ENCODE data around the gene MAGEB1. TPM values are rescaled to one million over a fixed set of nuclear protein-coding genes. Genes with fewer than 3 reads are reported as not detected.

Gene MAGEB1
- total RNA-seq, 1 experiment from 2014 or later: 0.17 TPM

DNA sequence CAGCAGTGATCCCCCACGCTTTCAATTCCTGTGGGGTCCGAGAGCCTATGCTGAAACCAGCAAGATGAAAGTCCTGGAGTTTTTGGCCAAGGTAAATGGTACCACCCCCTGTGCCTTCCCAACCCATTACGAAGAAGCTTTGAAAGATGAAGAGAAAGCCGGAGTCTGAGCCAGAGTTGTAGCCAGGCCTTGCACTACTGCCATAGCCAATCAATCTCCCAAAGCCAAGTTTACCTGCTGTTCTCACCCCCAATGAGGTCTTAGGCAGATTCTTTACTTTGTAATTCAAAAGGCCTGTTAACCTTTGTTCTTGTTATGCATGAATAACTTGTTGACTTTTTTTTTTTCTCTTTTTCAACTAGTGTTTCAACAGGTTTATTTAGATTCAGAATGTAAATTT, 27.6 kb upstream of the MAGEB1 start:
- Histone ChIP-seq H3K56ac (ENCODE audit: insufficient read length, low read depth, low read length) (no peak overlapping the region), H2BK20ac (ENCODE audit: low read depth, low read length, poor library complexity, severe bottlenecking) (no peak overlapping the region), H3K18ac (ENCODE audit: insufficient read length, low read depth, low read length) (no peak overlapping the region), H2AFZ (ENCODE audit: low read length) (no peak overlapping the region), H2BK15ac (ENCODE audit: low read depth, low read length) (no peak overlapping the region), H3K27me3 (ENCODE audit: insufficient read depth, low read length) (no peaks in the 10 kb centered on the region), H2BK5ac (ENCODE audit: insufficient read length, low read length) (no peak overlapping the region), H4K20me1 (ENCODE audit: control insufficient read depth, insufficient read depth, insufficient read length) (no peaks in the 10 kb centered on the region), H2BK120ac (ENCODE audit: low read depth, low read length, poor library complexity, severe bottlenecking) (no peak overlapping the region), H3K79me1 (ENCODE audit: insufficient read depth, low read depth, low read length, poor library complexity, severe bottlenecking) (no peaks in the 10 kb centered on the region), H3K4ac (ENCODE audit: low read depth, low read length) (no peak overlapping the region), H3K9me3 (ENCODE audit: control insufficient read depth, low read depth, low read length) (no peaks in the 10 kb centered on the region), H2AK5ac (ENCODE audit: insufficient read length, low read length) (no peak overlapping the region), H4K91ac (ENCODE audit: insufficient read length, low read depth, low read length) (no peak overlapping the region), H3K27ac (ENCODE audit: insufficient read length, low read depth, low read length) (no peak overlapping the region), H4K8ac (replicated peaks; ENCODE audit: insufficient read length, low read depth, low read length) (no peak overlapping the region), H3K4me1 (ENCODE audit: insufficient read depth, low read length) (peaks cover 7% of the 10 kb centered on the region), H3T11ph (ENCODE audit: low read length) (no peak overlapping the region), H4K5ac (ENCODE audit: insufficient read length, low read depth, low read length) (no peak overlapping the region), H3K14ac (ENCODE audit: insufficient read depth, low read length) (no peak overlapping the region), H3K79me2 (ENCODE audit: insufficient read depth, low read length) (no peaks in the 10 kb centered on the region), H3K23me2 (ENCODE audit: insufficient read length, low read depth, low read length, poor library complexity, severe bottlenecking) (no peaks in the 10 kb centered on the region), H3K4me2 (ENCODE audit: insufficient read depth, insufficient read length, low read length) (peak overlapping the region; percentile 10), H2BK12ac (ENCODE audit: insufficient read length, low read depth, low read length) (no peak overlapping the region), H3K9ac (ENCODE audit: extremely low read depth, insufficient read length, low read length) (no peak overlapping the region), H3K23ac (ENCODE audit: insufficient read length, low read depth, low read length) (no peak overlapping the region)
- peaks cover 18 to 72% of the 10 kb centered on the region in 2 experiments; a peak in 4 of 5 replicates for H3K9me3 Mint-ChIP-seq
- no CpG with 5 or more reads among the region's 4 CpGs for WGBS (ENCODE audit: extremely low coverage, insufficient read length, low lambda C conversion rate)
- H3K27ac Mint-ChIP-seq: peak overlapping the region; percentile 87 to 95 (median 94); a peak in 6 of 7 replicates
- TF ChIP-seq, protein P1, sequence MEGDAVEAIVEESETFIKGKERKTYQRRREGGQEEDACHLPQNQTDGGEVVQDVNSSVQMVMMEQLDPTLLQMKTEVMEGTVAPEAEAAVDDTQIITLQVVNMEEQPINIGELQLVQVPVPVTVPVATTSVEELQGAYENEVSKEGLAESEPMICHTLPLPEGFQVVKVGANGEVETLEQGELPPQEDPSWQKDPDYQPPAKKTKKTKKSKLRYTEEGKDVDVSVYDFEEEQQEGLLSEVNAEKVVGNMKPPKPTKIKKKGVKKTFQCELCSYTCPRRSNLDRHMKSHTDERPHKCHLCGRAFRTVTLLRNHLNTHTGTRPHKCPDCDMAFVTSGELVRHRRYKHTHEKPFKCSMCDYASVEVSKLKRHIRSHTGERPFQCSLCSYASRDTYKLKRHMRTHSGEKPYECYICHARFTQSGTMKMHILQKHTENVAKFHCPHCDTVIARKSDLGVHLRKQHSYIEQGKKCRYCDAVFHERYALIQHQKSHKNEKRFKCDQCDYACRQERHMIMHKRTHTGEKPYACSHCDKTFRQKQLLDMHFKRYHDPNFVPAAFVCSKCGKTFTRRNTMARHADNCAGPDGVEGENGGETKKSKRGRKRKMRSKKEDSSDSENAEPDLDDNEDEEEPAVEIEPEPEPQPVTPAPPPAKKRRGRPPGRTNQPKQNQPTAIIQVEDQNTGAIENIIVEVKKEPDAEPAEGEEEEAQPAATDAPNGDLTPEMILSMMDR (conservative IDR thresholded peaks at IDR 0.05): no peak
- peaks cover 4% of the 10 kb centered on the region; the same call in 1 of the 2 replicates for H3K27me3 Mint-ChIP-seq (ENCODE audit: low read depth)
- peaks cover 27% of the 10 kb centered on the region in 2 experiments for H3K4me1 Mint-ChIP-seq
- H3K4me3 Mint-ChIP-seq: 0 out of 5 replicates have a peak overlapping the region, but pooled peaks of 1 of the 2 experiments have one; percentile 14
- H3K36me3 Mint-ChIP-seq (ENCODE audit: insufficient read depth in 1 of 3, low read depth in 3 of 3): peaks cover 8 to 15% (median 12%) of the 10 kb centered on the region in 3 experiments
- DNase-seq: peak; percentile 58

All from H9 (cell line).